22Rv1 (cell line): Measurements from ENCODE around the gene DPP4.

Experiments
- CTCF ChIP-seq: fragments of 450-650 bp; IDR thresholded peaks from 2 replicates; pipeline ENCODE4 v1.5.1; 2017; ENCODE audit warnings: mild to moderate bottlenecking
- ZFX ChIP-seq: fragments of 450-650 bp; IDR thresholded peaks from 2 replicates; pipeline ENCODE4 v1.6.1; 2017; ENCODE audit warnings: antibody characterized with exemption, borderline replicate concordance

- TF ChIP-seq CTCF (no peak), ZFX (no peak)
These were observed 101.1 kb downstream of the DPP4 start for GRCh38 chr2:161972866-161973265.
